Activated T-cell treated with anti-CD3 and anti-CD28 coated beads for 24 hours (primary cell): ENCODE measurements around the gene PTPRR.

Experiments
- DNase-seq: peaks from one replicate; pipeline ENCODE4 v3.0.0-alpha.2; 2020; ENCODE audit warnings: low read depth

PTPRR gene

DNA sequence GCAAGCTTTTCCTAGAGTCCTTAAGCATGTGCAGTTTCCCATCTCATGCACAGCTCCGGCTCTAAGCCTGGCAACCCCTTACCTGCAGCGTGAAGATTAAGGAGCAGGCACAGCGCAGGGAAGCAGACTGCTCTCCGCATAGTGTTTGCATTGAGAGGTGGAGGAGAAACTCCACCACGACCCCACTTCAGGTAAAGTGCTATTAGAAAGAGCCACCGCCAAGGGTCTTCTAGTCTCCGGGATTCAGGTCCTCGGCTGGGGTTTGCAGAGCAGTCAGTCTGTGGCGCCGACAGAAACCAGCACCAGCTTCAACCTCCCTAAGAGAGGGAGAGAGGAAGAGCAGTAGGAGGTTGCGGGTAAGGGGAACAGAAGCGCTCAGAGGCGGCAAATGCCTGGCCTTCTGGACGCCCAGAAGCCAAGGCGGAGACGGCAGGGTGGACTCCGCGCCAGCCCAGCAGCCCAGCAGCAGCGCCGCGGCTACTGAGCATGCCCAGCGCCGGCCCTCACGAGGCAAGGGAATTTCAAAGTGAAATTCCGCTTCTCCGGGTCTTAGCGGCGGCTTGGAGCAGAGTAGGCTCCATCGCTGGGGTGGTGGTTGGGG is at the start of gene PTPRR:
TSS of gene PTPRR (minus strand) at position 488 of the 601 bp plus-strand sequence. CDS start at position 140, 348 bp downstream.
- no peak for DNase-seq

DNA sequence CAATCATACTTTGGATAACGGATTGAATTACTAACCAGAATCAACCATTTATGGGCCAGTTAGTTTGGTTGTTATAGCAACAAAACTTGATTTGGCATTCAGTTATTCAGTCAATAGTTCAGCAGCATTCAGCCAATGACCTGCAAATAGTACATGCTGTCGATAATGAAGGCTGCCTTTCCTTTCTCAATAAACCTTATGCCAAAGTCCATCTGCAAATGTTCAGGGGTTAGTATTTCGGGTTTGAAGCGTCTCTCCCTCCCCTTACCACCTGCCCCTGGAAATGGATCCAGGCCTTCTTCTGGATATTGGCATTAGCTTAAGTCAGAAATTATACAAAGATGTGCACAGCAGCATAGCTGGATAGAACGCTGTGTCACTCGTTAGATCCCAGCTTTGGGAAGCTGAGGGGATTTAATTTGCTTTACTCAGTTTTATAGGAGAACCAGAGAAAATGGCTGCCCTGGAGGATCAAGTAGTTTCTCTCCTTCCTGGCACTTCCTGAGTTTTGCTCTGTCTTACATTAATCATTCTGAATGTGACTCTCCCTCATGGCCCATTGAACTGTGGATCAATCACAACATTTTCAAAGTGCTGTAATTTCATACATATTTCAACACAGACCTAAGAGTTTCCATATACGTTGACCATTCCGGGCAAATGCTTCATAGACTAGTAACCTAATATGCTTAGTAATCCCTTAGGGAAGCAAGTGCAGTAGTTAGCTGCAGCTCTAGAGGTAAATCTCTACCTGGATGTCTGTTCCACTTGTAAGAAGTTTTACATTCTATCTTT is 46.7 kb upstream of the PTPRR start:
- no peak for DNase-seq

DNA sequence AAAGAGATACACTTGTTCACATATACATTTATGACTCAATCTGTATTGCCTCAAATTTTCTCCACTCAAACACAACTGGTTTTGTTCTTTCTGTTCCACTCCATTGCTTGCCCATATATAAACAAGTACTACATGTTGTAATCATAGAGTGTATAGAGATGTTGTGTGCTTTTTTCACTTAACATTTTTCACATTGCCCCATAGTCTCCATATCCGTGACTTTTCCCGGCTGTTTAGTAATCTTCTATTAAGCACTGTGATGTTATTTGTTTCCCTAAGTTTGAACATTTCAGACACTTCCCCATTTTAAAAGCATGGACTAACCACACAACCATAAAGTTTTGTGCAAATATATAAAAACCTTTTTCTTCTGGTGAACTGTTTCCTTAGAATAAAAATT is 45.5 kb upstream of the PTPRR start:
- no peak for DNase-seq

DNA sequence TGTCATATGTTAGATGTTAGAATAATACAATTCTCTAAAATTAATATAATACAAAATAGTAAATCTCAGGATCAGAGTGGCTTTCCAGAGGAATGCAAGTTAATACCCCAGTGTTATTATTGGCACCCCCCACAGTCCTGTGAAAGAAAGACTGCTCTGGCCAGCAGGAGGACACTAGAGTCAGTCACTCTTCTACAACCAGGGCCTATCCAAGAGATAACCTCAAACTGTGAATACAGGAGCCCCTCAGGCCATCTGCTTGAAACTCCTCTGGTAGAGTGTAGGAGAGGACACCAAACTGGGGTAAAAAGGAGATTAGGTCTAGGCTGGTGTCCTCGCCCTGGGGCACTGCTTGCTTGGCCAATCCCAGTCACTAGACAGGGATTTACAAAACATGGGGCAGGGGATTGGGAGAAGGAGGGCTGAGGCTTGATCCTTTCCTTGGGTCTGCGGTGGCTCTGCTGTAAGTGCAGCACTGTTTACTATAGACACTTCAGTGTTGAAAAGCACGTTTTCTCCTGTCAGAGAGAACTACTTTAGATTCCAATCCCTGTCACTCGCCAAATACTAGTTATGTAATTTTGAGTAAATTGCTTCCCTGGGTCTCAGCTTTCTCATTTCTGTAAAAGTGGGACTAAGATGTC is 44.5 kb upstream of the PTPRR start:
- DNase-seq: no peak

GRCh38 chr12:70963081-70963660 is 42.6 kb upstream of the PTPRR start:
- DNase-seq: no peak

- no peak for DNase-seq
Observed at GRCh38 chr12:70962226-70962794, 41.8 kb upstream of the PTPRR start.

DNA sequence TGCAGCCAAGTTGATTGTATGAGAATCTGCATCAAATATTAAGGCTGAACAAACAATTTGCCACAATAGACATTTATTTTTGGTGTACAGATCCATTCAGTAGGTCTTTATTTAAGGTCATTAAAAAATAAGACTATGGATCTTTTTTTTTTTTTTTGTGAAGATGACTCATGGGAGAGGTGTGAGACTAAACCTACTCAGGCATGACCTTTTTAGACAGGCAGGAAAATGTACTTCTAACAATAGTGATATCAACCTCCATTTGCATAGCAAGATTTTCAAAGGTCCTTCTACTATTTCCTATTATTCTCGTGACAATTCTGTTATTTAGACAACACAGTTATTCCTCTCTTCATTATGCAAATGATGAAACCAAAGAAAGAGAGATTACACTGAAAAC is 39.9 kb upstream of the PTPRR start:
- DNase-seq: no peak

- DNase-seq: no peak
Observed at GRCh38 chr12:70955415-70955814, 34.9 kb upstream of the PTPRR start.

DNA sequence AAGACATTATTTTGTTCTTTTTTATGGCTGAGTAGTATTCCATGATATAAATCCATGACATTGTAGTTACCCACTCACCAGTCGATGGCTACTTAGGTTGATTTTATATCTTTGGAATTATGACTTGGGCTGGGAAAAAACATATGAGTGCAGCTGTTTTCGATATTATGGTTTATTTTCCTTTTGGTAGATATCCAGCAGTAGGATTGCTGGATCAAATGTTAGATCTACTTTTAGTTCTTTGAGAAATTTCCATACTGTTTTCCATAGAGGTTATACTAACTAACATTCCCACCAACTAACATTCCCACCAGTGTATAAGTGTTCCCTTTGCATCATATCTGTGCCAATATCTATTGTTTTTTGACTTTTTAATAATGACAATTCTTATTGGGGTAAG is 29.9 kb upstream of the PTPRR start:
- DNase-seq: no peak

- DNase-seq: no peak
Observed at GRCh38 chr12:70948976-70949336, 28.4 kb upstream of the PTPRR start.

- DNase-seq: no peak
Observed at GRCh38 chr12:70948236-70948975, 27.9 kb upstream of the PTPRR start.

- DNase-seq: no peak
Observed at GRCh38 chr12:70936203-70936813, 15.8 kb upstream of the PTPRR start.

DNA sequence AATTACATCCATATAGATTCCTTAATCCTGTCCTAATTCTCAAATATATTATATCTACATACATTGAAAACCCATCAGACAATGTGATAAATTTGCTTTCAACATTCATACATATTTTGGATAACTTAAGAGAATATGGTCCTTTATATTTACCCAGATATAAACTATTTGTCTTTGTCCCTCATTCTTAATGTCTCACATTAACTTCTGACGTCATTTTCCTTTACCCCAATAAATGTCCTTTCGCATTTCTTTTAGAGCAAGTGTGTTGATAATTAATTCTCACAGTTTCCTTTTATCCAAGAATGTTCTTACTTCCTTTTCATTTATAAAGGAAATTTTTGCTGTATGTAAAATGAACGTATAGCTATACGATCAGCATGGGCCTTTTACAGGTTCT is 12.6 kb upstream of the PTPRR start:
- no peak for DNase-seq

GRCh38 chr12:70929029-70929428 is 8.5 kb upstream of the PTPRR start:
- no peak for DNase-seq

DNA sequence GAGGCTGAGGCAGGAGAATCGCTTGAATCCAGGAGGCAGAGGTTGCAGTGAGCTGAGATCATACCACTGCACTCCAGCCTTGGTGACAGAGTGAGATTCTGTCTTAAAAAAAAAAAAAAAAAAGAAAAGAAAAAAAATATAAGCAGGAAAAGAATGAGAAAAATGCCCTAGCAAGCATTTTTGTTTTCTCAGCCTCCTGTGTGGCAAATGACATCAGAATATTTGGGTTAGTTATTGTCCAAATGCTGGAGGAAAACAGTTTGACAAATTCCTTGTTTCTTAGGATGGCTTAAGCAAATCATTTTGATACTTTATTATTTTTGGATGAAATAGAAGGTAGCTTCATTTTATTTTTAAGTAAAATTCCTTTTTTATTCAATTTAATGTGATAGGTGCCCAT is 7.5 kb upstream of the PTPRR start:
- DNase-seq: no peak

GRCh38 chr12:70927356-70927755 is 6.8 kb upstream of the PTPRR start:
- DNase-seq: no peak

DNA sequence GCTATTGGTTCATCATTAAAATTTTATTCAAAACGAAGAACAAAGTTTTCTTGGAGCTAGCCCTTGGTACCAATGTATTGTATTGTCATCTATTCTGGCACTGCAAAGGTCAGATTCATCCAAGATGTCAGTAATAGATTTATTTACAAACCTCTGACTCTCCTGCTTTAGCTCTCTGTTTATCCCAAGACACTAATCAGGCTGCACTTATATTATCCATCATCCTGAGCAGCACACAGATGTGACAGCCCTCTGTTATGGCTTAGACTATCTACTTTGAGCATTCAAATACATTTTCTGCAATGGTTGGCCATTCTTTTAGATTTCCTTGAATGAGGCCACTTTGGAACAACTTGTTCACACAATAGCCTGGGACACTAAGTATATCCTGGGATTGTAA is 5.0 kb upstream of the PTPRR start:
- no peak for DNase-seq

DNA sequence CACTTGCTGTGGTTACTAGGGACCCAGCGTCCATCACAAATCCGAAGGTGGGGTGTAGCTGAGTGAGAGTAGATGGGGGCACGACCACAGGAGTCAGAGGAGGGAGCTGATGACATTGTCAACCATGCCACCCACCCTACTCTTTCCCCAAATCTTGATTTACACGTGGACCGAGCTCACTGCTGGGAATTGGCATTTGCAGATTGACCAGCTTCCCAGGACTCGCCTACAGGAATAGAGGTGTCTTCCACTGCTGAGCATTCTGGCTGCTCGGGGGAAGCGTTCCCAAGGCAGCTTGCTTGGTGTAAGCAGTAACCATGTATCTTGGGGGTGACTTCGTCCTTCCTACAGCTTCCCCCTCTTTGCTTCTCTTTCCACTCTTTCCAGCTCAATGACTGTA is 353 bp upstream of the PTPRR start:
- no peak for DNase-seq

- no peak for DNase-seq
Observed at GRCh38 chr12:70919597-70920035, 922 bp downstream of the PTPRR start.

GRCh38 chr12:70919176-70919575 is 1.4 kb downstream of the PTPRR start:
- no peak for DNase-seq

GRCh38 chr12:70918321-70918720 is 2.2 kb downstream of the PTPRR start:
- no peak for DNase-seq

- no peak for DNase-seq
Observed at GRCh38 chr12:70910666-70911065, 9.9 kb downstream of the PTPRR start.
